WTC11 (cell line): Measurements from ENCODE around the gene MRPL24. TPM values are rescaled to one million over a fixed set of nuclear protein-coding genes. Genes with fewer than 3 reads are reported as not detected.

Experiments used
- ATAC-seq: fragments of 200-7000 bp; cut with Tn5 transposase; 2 replicates; pipeline ENCODE4 v1.10.0; 2021; ENCODE audit warnings: mild to moderate bottlenecking, moderate library complexity
- CTCF ChIA-PET: fragments of 300-600 bp; sonication (Branson Sonifier 250); formaldehyde crosslinking; loops from one replicate; lab custom pipeline; 2021; ENCODE audit warnings: antibody characterized with exemption; lab: Charles Lee
- POLR2A ChIA-PET: fragments of 350-600 bp; sonication (Branson Sonifier 250); formaldehyde crosslinking; loops from one replicate; lab custom pipeline; 2021; ENCODE audit warnings: antibody characterized with exemption; lab: Charles Lee
- DNase-seq: peaks from one replicate; pipeline ENCODE4 v3.0.0; 2021; ENCODE audit warnings: low spot score
- H3K27ac Mint-ChIP-seq: 2 replicates; pipeline ENCODE4 v1.8.0; 2021; ENCODE audit warnings: mixed read lengths
- H3K27me3 Mint-ChIP-seq: 2 replicates; pipeline ENCODE4 v1.8.0; 2021; ENCODE audit warnings: low read depth, mild to moderate bottlenecking, moderate library complexity, mixed read lengths
- H3K36me3 Mint-ChIP-seq: 2 replicates; pipeline ENCODE4 v1.8.0; 2021; ENCODE audit warnings: mixed read lengths
- H3K4me1 Mint-ChIP-seq: 2 replicates; pipeline ENCODE4 v1.8.0; 2022; ENCODE audit warnings: mixed read lengths
- H3K4me3 Mint-ChIP-seq: 2 replicates; pipeline ENCODE4 v1.8.0; 2021; ENCODE audit warnings: mild to moderate bottlenecking, moderate library complexity, mixed read lengths
- H3K9me3 Mint-ChIP-seq: 2 replicates; pipeline ENCODE4 v1.8.0; 2021; ENCODE audit warnings: mixed read lengths
- ATF1 ChIP-seq: sonication (generic); formaldehyde crosslinking; IDR thresholded peaks from 2 replicates; pipeline ENCODE4 v1.8.1; 2023; ENCODE audit warnings: mild to moderate bottlenecking, moderate library complexity, missing genetic modification reagents
- CREB1 ChIP-seq: sonication (generic); formaldehyde crosslinking; IDR thresholded peaks from 2 replicates; pipeline ENCODE4 v1.8.0; 2023; ENCODE audit warnings: mild to moderate bottlenecking, missing genetic modification reagents
- ELF4 ChIP-seq: sonication (generic); formaldehyde crosslinking; IDR thresholded peaks from 2 replicates; pipeline ENCODE4 v1.8.1; 2022; ENCODE audit warnings: low read depth, mild to moderate bottlenecking, moderate library complexity, missing genetic modification reagents
- IRF2 ChIP-seq: sonication (generic); formaldehyde crosslinking; IDR thresholded peaks from 2 replicates; pipeline ENCODE4 v1.8.0; 2022; ENCODE audit warnings: low read depth, missing genetic modification reagents, borderline replicate concordance
- JAZF1 ChIP-seq: fragments of 250-450 bp; sonication (Bioruptor Pico); IDR thresholded peaks from 2 replicates; pipeline ENCODE4 v1.9.0; 2021; ENCODE audit warnings: moderate library complexity, mild to moderate bottlenecking, inconsistent platforms
- NFE2L1 ChIP-seq: sonication (generic); formaldehyde crosslinking; IDR thresholded peaks from 2 replicates; pipeline ENCODE4 v1.8.1; 2023; ENCODE audit warnings: missing genetic modification reagents
- NFYB ChIP-seq: sonication (generic); formaldehyde crosslinking; conservative IDR thresholded peaks from 2 replicates; pipeline ENCODE4 v1.8.0; 2022; ENCODE audit warnings: low read depth, missing genetic modification reagents
- NR1H2 ChIP-seq: sonication (generic); formaldehyde crosslinking; IDR thresholded peaks from 2 replicates; pipeline ENCODE4 v1.9.0; 2021; ENCODE audit warnings: mild to moderate bottlenecking, moderate library complexity, missing genetic modification reagents
- NR3C1 ChIP-seq: sonication (generic); formaldehyde crosslinking; conservative IDR thresholded peaks from 2 replicates; pipeline ENCODE4 v1.8.1; 2023; ENCODE audit warnings: low read depth, mild to moderate bottlenecking, missing genetic modification reagents
- SMAD3 ChIP-seq: sonication (generic); formaldehyde crosslinking; IDR thresholded peaks from 2 replicates; pipeline ENCODE4 v1.8.0; 2022; ENCODE audit warnings: missing genetic modification reagents, mild to moderate bottlenecking, borderline replicate concordance
- SP1 ChIP-seq: sonication (generic); formaldehyde crosslinking; conservative IDR thresholded peaks from 2 replicates; pipeline ENCODE4 v1.8.1; 2022; ENCODE audit warnings: missing genetic modification reagents
- TEAD1 ChIP-seq: sonication (generic); formaldehyde crosslinking; IDR thresholded peaks from 2 replicates; pipeline ENCODE4 v1.8.0; 2022; ENCODE audit warnings: mild to moderate bottlenecking, missing genetic modification reagents
- TEAD4 ChIP-seq: sonication (generic); formaldehyde crosslinking; IDR thresholded peaks from 2 replicates; pipeline ENCODE4 v1.8.0; 2022; ENCODE audit warnings: mild to moderate bottlenecking, missing genetic modification reagents
- ZBTB21 ChIP-seq: sonication (generic); formaldehyde crosslinking; IDR thresholded peaks from 2 replicates; pipeline ENCODE4 v1.8.1; 2023; ENCODE audit warnings: mild to moderate bottlenecking, missing genetic modification reagents, borderline replicate concordance
- ZNF232 ChIP-seq: sonication (generic); formaldehyde crosslinking; IDR thresholded peaks from 2 replicates; pipeline ENCODE4 v1.8.0; 2022; ENCODE audit warnings: mild to moderate bottlenecking, missing genetic modification reagents
- ZNF263 ChIP-seq: sonication (generic); formaldehyde crosslinking; IDR thresholded peaks from 2 replicates; pipeline ENCODE4 v1.8.1; 2022; ENCODE audit warnings: low read depth, mild to moderate bottlenecking, moderate library complexity, missing genetic modification reagents
- total RNA-seq: library from RNA; stranded (reverse); gene quantifications from 3 replicates; pipeline ENCODE4 v1.2.3, GENCODE V29; 2021
- TF ChIP-seq, protein P1 (sequence below): fragments of 200-600 bp; IDR thresholded peaks from 2 replicates; pipeline ENCODE4 v1.8.0; 2022; ENCODE audit warnings: antibody characterized with exemption
- TF ChIP-seq, protein P2 (sequence below): sonication (generic); formaldehyde crosslinking; IDR thresholded peaks from 2 replicates; pipeline ENCODE4 v1.8.1; 2023; ENCODE audit warnings: mild to moderate bottlenecking, missing genetic modification reagents
- TF ChIP-seq, protein P3 (sequence below): sonication (generic); formaldehyde crosslinking; IDR thresholded peaks from 2 replicates; pipeline ENCODE4 v1.8.0; 2022; ENCODE audit warnings: mild to moderate bottlenecking, missing genetic modification reagents
- TF ChIP-seq, protein P4 (sequence below): sonication (generic); formaldehyde crosslinking; IDR thresholded peaks from 2 replicates; pipeline ENCODE4 v1.8.1; 2023; ENCODE audit warnings: mild to moderate bottlenecking, missing genetic modification reagents, borderline replicate concordance
- TF ChIP-seq, protein P5 (sequence below): fragments of 250-450 bp; sonication (Bioruptor Pico); conservative IDR thresholded peaks from 2 replicates; pipeline ENCODE4 v1.9.0; 2021; ENCODE audit warnings: mild to moderate bottlenecking

The MRPL24 gene
- total RNA-seq, 1 experiment from 2014 or later = 35.2 TPM

DNA sequence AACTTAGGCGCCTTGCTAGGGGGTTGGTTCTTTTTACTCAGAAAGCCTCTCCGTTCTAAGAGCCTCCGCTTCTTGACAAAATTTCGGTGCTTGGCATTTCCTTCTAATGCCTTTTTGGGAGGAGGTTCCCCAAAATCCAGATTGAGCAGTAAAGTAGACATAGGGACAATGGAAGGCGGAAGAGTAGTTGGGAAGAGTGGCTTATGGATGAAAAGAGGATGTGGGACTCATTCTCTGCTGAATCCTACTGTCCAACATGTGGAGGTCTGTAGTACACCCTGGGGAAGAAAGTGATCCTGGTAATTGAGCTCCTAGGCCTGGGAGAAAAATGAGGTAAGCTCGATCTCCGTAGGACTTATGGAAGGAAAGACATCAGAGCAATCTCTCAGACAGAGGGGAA is 13.4 kb downstream of the MRPL24 start:
- POLR2A ChIA-PET = interaction anchor here (1.3 to 5.3 kb wide), 7 partner anchors 12 to 51 kb away, joined by 3 to 57 read pairs (median 10); partner anchors contain the start of genes HDGF, MRPL24 and NES

DNA sequence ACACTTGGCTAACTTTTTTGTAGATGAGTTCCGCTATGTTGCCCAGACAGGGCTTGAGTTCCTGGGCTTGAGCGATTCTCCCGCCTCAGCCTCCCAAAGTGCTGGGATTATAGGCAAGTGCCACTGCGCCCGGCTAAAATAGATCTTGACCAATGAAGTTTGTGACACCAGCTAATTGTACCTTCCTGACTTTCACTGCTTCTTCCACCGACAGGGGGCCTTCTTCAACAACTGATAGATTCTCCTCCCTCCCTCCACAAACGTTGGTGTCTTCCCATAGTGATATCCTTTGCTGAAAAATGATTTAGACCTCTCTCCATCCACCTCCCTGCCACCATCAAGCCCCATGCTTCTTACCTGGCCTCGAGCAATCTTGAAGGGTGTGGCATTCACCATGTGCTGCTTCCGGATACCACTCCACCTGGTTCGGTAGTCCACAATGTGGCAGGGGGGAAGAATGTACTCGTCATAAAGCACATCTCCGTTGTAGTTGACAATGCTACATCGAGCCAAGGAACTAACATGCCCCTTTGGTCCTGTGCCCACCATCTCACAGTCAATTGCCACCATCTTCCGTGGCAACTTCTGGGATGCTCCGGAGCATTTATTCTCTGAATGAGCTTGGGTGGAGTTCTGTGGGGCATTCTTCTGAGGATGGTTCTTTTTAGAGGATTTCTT is 14.2 kb downstream of the MRPL24 start:
- Mint-ChIP-seq H3K36me3 (peaks cover 24% of the 10 kb centered on the region), H3K27ac (no peak overlapping the region), H3K4me1 (peaks cover 14% of the 10 kb centered on the region), H3K4me3 (no peak overlapping the region), H3K9me3 (no peaks in the 10 kb centered on the region), H3K27me3 (no peaks in the 10 kb centered on the region)
- peak; percentile 4; the same call in 1 of the 2 replicates for ATAC-seq
- ChIA-PET POLR2A (interaction anchor here (0.6 to 5.3 kb wide), 10 partner anchors 11 to 132 kb away, joined by 3 to 57 read pairs (median 6); partner anchors contain the start of genes HDGF, INSRR, MRPL24 and NES), CTCF (interaction anchor here (0.6 to 9.5 kb wide), 74 partner anchors 9 to 439 kb away, joined by 3 to 682 read pairs (median 7); partner anchors contain the start of genes CRABP2, HAPLN2, HDGF and INSRR)
- no peak for TF ChIP-seq ELF4 (CRISPR knock-in tag)
- TF ChIP-seq, protein P1, sequence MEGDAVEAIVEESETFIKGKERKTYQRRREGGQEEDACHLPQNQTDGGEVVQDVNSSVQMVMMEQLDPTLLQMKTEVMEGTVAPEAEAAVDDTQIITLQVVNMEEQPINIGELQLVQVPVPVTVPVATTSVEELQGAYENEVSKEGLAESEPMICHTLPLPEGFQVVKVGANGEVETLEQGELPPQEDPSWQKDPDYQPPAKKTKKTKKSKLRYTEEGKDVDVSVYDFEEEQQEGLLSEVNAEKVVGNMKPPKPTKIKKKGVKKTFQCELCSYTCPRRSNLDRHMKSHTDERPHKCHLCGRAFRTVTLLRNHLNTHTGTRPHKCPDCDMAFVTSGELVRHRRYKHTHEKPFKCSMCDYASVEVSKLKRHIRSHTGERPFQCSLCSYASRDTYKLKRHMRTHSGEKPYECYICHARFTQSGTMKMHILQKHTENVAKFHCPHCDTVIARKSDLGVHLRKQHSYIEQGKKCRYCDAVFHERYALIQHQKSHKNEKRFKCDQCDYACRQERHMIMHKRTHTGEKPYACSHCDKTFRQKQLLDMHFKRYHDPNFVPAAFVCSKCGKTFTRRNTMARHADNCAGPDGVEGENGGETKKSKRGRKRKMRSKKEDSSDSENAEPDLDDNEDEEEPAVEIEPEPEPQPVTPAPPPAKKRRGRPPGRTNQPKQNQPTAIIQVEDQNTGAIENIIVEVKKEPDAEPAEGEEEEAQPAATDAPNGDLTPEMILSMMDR = peak; percentile 49
- DNase-seq = peak; percentile 66

More for the DNA sequence above, 13.4 kb downstream of the MRPL24 start:
- DNase-seq (no peak), ATAC-seq (no peak)
- Mint-ChIP-seq H3K36me3 (peaks cover 20% of the 10 kb centered on the region), H3K9me3 (no peaks in the 10 kb centered on the region), H3K27ac (peak overlapping the region; percentile 99), H3K4me3 (no peak overlapping the region), H3K4me1 (peaks cover 14% of the 10 kb centered on the region), H3K27me3 (no peaks in the 10 kb centered on the region)
- CTCF ChIA-PET = interaction anchor here (0.6 to 9.5 kb wide), 24 partner anchors 13 to 440 kb away, joined by 3 to 682 read pairs (median 18); partner anchors contain the start of genes CRABP2, HDGF, INSRR and MRPL24
- TF ChIP-seq NFYB (CRISPR knock-in tag) (no peak), ATF1 (CRISPR knock-in tag) (no peak), ZNF232 (CRISPR knock-in tag) (no peak), ZNF263 (CRISPR knock-in tag) (no peak), NFE2L1 (CRISPR knock-in tag) (no peak), TEAD4 (no peak), JAZF1 (CRISPR knock-in tag) (no peak), SMAD3 (CRISPR knock-in tag) (no peak), TEAD1 (CRISPR knock-in tag) (no peak), IRF2 (CRISPR knock-in tag) (no peak), SP1 (CRISPR knock-in tag) (no peak), NR1H2 (CRISPR knock-in tag) (no peak), NR3C1 (CRISPR knock-in tag) (no peak), ZBTB21 (CRISPR knock-in tag) (no peak), CREB1 (no peak)
- TF ChIP-seq, protein P2, sequence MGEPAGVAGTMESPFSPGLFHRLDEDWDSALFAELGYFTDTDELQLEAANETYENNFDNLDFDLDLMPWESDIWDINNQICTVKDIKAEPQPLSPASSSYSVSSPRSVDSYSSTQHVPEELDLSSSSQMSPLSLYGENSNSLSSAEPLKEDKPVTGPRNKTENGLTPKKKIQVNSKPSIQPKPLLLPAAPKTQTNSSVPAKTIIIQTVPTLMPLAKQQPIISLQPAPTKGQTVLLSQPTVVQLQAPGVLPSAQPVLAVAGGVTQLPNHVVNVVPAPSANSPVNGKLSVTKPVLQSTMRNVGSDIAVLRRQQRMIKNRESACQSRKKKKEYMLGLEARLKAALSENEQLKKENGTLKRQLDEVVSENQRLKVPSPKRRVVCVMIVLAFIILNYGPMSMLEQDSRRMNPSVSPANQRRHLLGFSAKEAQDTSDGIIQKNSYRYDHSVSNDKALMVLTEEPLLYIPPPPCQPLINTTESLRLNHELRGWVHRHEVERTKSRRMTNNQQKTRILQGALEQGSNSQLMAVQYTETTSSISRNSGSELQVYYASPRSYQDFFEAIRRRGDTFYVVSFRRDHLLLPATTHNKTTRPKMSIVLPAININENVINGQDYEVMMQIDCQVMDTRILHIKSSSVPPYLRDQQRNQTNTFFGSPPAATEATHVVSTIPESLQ = no peak
- TF ChIP-seq, protein P3, sequence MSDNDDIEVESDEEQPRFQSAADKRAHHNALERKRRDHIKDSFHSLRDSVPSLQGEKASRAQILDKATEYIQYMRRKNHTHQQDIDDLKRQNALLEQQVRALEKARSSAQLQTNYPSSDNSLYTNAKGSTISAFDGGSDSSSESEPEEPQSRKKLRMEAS (CRISPR knock-in tag) = no peak
- TF ChIP-seq, protein P4, sequence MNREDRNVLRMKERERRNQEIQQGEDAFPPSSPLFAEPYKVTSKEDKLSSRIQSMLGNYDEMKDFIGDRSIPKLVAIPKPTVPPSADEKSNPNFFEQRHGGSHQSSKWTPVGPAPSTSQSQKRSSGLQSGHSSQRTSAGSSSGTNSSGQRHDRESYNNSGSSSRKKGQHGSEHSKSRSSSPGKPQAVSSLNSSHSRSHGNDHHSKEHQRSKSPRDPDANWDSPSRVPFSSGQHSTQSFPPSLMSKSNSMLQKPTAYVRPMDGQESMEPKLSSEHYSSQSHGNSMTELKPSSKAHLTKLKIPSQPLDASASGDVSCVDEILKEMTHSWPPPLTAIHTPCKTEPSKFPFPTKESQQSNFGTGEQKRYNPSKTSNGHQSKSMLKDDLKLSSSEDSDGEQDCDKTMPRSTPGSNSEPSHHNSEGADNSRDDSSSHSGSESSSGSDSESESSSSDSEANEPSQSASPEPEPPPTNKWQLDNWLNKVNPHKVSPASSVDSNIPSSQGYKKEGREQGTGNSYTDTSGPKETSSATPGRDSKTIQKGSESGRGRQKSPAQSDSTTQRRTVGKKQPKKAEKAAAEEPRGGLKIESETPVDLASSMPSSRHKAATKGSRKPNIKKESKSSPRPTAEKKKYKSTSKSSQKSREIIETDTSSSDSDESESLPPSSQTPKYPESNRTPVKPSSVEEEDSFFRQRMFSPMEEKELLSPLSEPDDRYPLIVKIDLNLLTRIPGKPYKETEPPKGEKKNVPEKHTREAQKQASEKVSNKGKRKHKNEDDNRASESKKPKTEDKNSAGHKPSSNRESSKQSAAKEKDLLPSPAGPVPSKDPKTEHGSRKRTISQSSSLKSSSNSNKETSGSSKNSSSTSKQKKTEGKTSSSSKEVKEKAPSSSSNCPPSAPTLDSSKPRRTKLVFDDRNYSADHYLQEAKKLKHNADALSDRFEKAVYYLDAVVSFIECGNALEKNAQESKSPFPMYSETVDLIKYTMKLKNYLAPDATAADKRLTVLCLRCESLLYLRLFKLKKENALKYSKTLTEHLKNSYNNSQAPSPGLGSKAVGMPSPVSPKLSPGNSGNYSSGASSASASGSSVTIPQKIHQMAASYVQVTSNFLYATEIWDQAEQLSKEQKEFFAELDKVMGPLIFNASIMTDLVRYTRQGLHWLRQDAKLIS (CRISPR knock-in tag) = no peak
- TF ChIP-seq, protein P5, sequence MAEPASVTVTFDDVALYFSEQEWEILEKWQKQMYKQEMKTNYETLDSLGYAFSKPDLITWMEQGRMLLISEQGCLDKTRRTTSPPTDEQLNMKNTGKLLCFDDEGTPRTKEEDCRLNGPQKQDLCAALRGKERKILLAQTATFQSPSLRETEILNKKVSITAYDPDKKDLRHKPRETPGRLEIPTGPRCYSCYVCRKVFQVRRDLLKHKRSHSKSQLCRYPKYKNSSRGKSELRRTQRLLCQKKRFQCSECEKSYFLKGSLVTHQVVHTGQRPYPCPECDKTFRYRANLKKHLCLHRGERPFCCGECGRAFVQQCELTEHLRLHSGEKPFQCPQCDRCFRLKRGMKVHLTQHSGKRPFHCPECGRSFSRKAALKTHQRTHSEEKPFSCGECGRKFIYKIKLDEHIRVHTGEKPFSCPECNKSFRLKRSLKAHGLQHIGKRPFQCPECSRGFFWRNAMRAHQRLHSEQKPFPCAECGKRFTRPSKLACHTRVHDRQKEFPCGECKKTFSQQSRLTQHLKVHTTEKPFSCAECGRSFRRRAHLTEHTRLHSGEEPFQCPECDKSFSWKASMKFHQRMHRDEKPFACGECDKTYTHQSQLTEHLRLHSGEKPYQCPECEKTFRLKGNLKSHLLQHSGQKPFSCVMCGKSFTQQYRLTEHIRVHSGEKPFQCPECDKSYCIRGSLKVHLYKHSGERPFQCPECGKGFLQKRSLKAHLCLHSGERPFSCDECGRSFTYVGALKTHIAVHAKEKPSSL (CRISPR knock-in tag) = no peak
